DMS79 (cell line): ENCODE data around the gene SAMD4A.
"Not testable (repeated sequence)": the region's sequence is repeated elsewhere in the genome, so short reads cannot be mapped to it uniquely, and the experiment has no call there.

Experiments used
- DNase-seq: peaks from one replicate; lab custom pipeline; 2025; lab: John Stamatoyannopoulos, UW

SAMD4A gene

GRCh38 chr14:54734966-54735365 is 168.0 kb downstream of the SAMD4A start:
- DNase-seq: no peak

DNA sequence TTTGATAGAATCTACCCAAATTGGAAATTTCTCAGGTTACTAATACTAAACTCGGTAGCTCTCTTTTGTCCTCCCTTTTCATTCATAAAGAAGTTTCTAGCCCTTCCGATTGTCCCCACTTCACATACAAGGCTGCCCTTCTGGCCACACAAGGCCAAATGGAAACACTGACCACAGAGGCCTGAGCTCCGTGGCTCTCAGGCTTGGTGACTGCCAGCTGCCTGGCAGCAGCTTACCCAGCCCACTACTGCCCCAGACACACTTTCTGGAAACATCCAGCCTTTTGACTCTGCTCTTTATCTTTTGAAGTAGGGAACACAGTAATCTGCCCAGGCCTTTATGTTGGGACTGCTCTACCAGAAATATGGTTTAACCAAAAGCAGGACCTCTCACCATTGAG is 168.5 kb downstream of the SAMD4A start:
- DNase-seq: no peak

GRCh38 chr14:54737132-54737711 is 170.3 kb downstream of the SAMD4A start:
- no peak for DNase-seq

DNA sequence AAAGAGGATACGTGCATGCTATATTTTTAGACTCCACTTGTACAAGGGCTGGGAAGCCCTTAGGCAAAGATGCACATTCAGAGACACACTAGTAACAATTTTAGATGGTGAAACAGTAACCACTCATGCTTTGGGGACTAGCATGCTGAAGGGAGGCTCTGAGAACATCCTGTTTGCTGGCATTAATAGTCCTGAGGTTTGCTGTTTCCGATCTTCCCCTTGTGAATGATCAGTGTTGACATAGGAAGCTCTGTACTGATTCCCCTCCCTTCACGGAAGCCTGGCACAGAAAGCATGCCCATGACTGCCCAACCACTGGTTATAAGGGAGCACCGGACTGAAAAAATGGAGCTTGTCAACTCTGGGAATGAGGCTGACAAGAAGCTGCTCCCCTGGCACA is 171.1 kb downstream of the SAMD4A start:
- DNase-seq: no peak

GRCh38 chr14:54739514-54739913 is 172.6 kb downstream of the SAMD4A start:
- no peak for DNase-seq

GRCh38 chr14:54742492-54743350 is 175.8 kb downstream of the SAMD4A start:
- no peak for DNase-seq

DNA sequence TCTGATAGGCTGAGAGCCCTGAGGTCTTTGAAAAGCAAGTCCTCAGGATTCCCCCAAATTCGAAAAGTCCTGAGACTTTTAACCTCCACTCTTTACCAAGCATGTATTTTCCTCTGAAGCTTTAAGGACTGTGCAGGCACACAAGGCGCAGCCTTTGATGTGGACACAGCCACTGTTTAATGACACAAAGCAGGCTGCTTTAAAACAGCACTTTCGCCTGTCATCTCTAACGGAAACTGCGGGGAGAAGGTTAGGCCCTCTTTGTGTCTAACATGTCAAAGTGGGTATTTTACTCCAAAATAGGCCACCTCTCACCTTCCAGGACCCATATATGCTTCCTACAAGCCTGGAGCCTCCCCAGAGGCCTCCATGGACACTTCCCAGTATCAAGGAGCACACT is 176.5 kb downstream of the SAMD4A start:
- no peak for DNase-seq

- DNase-seq: no peak
Measured at GRCh38 chr14:54746019-54746418, 179.1 kb downstream of the SAMD4A start.

GRCh38 chr14:54747616-54748015 is 180.7 kb downstream of the SAMD4A start:
- no peak for DNase-seq

DNA sequence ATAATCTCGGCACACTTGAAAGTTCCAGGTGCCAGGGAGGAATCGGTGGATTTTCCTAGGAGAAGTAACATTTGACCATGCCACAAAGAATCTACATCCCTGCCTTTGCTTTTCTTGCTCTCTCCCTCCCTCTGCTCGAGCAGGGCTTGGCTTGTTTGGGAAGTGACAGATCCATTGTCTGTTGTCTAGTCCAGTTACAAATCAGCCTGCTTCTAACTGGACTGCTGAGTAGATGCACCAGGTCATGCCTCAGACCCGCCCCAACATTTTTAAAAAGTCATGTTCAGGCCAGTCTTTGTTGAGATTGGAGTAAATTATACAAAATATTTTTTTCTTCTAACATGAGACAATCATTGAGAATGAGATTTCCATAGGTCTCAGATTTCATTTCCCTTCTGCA is 182.3 kb downstream of the SAMD4A start:
- DNase-seq: no peak

- DNase-seq: no peak
Measured at GRCh38 chr14:54749727-54750126, 182.8 kb downstream of the SAMD4A start.

DNA sequence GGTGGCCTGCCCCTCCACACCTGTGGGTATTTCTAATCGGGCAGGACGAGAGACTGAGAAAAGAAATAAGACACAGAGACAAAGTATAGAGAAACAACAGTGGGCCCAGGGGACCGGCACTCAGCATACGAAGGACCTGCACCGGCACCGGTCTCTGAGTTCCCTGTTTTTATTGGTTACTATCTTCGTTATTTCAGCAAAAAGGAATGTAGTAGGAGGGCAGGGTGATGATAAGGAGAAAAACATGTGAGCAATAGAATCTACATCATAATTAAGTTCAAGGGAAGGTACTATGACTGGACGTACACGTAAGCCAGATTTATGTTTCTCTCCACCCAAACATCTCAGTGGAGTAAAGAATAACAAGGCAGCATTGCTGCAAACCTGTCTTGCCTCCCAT is 185.7 kb downstream of the SAMD4A start:
- not testable (repeated sequence) for DNase-seq

DNA sequence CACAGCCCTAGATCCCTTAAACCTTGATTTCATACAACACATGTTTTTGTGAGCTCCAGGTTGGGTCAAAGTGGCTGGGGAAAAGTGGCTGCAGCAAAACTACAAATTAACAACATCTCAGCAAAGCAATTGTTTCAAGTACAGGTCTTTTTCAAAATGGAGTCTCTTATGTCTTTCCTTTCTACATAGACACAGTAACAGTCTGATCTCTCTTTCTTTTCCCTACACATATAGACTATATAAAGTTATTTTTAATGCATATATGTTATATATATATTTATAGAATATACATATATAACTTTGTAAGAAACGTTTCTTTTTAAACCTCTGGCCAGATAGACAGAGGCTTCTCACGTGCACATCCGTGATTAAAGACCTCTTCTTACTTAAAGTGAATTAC is 186.5 kb downstream of the SAMD4A start:
- not testable (repeated sequence) for DNase-seq

DNA sequence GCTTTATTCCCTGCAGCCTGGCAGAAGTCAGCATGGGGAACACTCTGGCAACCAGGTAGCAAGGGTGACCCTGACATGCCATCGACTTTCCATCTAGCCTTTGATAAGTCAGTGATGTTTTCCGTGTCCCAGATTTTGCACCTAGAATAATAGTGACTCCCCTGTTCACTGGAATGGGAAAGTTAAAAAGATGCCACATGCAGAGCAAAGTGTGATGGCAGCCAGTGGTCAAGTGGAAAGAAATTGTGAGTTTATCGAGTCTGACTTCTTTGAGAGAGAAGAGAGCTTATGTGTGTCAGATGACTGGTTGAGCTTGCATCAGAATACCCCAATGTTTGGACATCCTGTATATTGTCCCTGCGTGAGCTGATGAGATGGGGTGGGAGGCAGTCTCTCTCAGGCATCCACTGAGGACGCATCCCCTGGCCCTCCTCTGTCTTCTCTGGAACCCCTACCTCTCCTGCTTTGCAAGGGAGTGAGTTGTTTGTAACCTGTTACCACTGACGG is 187.2 kb downstream of the SAMD4A start:
- no peak for DNase-seq

GRCh38 chr14:54754623-54755386 is 187.9 kb downstream of the SAMD4A start:
- DNase-seq: no peak

DNA sequence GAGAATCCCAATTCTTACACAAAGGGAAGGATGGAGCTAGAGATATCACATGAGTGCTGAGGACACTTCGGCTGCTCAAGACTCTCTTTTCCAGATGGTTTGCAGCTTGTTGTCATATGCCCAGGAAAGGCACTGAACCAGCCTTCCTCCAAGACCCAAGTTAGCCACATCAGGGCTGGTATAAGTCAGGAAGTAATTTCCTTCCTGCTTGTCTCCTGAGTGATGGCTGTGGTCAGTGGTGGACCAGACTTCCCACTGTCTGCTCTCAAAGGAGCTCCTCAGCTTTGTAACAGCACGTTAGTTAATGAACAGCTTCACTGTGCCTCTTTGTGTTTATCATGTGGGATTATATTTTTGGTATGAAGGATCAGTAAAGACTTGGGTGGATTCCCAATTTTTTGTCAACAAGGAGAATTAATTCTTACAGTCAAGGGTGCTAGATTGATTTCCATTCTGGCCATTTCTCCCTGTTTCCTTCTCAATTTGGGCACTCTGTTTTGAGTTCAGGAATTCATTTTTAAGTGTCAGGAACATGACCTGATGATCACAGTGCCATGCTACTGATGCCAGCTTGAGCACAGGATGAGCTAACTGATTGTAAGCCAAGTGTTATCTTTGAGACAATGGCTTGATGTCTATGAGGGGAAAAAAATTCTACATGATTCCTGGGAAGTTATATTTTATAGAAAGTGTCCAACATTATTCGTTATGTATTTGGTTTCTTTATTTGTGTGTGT is 189.9 kb downstream of the SAMD4A start:
- DNase-seq: no peak

- no peak for DNase-seq
Measured at GRCh38 chr14:54758041-54758440, 191.1 kb downstream of the SAMD4A start.

GRCh38 chr14:54759982-54760585 is 193.2 kb downstream of the SAMD4A start:
- no peak for DNase-seq

GRCh38 chr14:54760866-54761575 is 194.1 kb downstream of the SAMD4A start:
- DNase-seq: no peak

GRCh38 chr14:54761835-54762234 is 194.9 kb downstream of the SAMD4A start:
- no peak for DNase-seq

DNA sequence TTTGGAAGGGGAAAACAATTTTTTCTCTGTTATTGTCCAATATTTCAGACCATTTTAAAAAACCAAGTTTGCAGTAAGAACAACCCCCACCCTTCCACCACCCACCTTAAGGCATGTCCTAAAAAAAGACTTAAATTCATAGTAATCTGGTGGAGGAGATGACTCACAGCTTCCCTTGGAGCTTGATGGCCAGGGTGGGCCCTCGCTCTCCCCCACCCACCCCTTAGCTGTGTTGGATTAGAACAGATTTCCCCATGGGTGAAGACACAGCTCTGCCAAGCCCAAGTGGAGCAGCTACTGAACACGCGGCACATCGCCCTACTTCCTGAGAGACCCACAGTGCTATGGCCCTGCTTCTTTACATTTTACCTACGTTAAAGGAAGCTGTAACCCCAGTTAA is 195.4 kb downstream of the SAMD4A start:
- no peak for DNase-seq
